CD14-positive monocyte (primary cell): ENCODE results near the gene PHOSPHO1. TPM values are rescaled to one million over a fixed set of nuclear protein-coding genes. Genes with fewer than 3 reads are reported as not detected.

ENCODE experiments used
- DNase-seq, 3 donors: peaks; one replicate each; pipeline ENCODE4 v3.0.0-alpha.2; 2011 to 2022
- H2AFZ ChIP-seq: 2 replicates; pipeline ENCODE4 v1.6.0; 2012; ENCODE audit warnings: mild to moderate bottlenecking, low read depth, low read length, inconsistent platforms; ENCODE audit not compliant: insufficient read depth, poor library complexity, severe bottlenecking
- H3K27ac ChIP-seq, 2 donors: 1 replicate in 1 of 2; 2 replicates in 1 of 2; pipeline ENCODE4 v1.5.1; 2012 to 2013; ENCODE audit warnings: low read length in 2 of 2, control low read depth in 1 of 2, inconsistent platforms in 1 of 2, low read depth in 1 of 2, mild to moderate bottlenecking in 1 of 2
- H3K27me3 ChIP-seq, 2 donors: one replicate each; pipeline versions ENCODE4 v1.6.0 to v1.6.1; 2011 to 2013; ENCODE audit warnings: low read length in 2 of 2; ENCODE audit not compliant: control insufficient read depth in 2 of 2, insufficient read depth in 2 of 2
- H3K36me3 ChIP-seq, 2 donors: replicated peaks in 1 of 2; 1 replicate in 1 of 2; 2 replicates in 1 of 2; pipeline versions ENCODE4 v1.5.1 to v1.6.1; 2012 to 2013; ENCODE audit warnings: low read length in 2 of 2, control low read depth in 1 of 2, inconsistent platforms in 1 of 2, mild to moderate bottlenecking in 1 of 2; ENCODE audit not compliant: insufficient read depth in 2 of 2, control insufficient read depth in 1 of 2
- H3K4me1 ChIP-seq, 2 donors: 1 replicate in 1 of 2; 2 replicates in 1 of 2; pipeline versions ENCODE4 v1.5.1 to v1.6.1; 2012 to 2013; ENCODE audit warnings: low read length in 2 of 2, control low read depth in 1 of 2, inconsistent platforms in 1 of 2, mild to moderate bottlenecking in 1 of 2, moderate library complexity in 1 of 2; ENCODE audit not compliant: insufficient read depth in 2 of 2, control insufficient read depth in 1 of 2
- H3K4me2 ChIP-seq: replicated peaks from 2 replicates; pipeline ENCODE3; 2012; ENCODE audit warnings: low read length, moderate library complexity, mild to moderate bottlenecking; ENCODE audit not compliant: poor library complexity, severe bottlenecking; ENCODE audit errors: extremely low read depth
- H3K4me3 ChIP-seq, 3 experiments: fragments of 200-600 bp in 1 of 3; sonication (generic) in 1 of 3; replicated peaks in 1 of 3; 1 replicate in 2 of 3; 2 replicates in 1 of 3; pipeline ENCODE4 v1.5.1; 2011 to 2013; ENCODE audit warnings: low read length in 3 of 3, mild to moderate bottlenecking in 3 of 3, control low read depth in 2 of 3, low read depth in 2 of 3, inconsistent platforms in 1 of 3, moderate library complexity in 1 of 3
- H3K79me2 ChIP-seq: 2 replicates; pipeline ENCODE4 v1.6.0; 2012; ENCODE audit warnings: mild to moderate bottlenecking, control low read depth, inconsistent platforms, low read length, moderate library complexity; ENCODE audit not compliant: insufficient read depth
- H3K9ac ChIP-seq: 2 replicates; pipeline ENCODE4 v1.6.0; 2017; ENCODE audit warnings: low read length, mild to moderate bottlenecking; ENCODE audit not compliant: insufficient read depth, poor library complexity, severe bottlenecking
- H3K9me3 ChIP-seq, 2 donors: replicated peaks in 1 of 2; 1 replicate in 1 of 2; 2 replicates in 1 of 2; pipeline versions ENCODE4 v1.5.1 to v1.6.1; 2012 to 2013; ENCODE audit warnings: low read length in 2 of 2, control low read depth in 1 of 2; ENCODE audit not compliant: control insufficient read depth in 1 of 2, insufficient read depth in 1 of 2
- H4K20me1 ChIP-seq: 2 replicates; pipeline ENCODE4 v1.6.0; 2012; ENCODE audit warnings: mild to moderate bottlenecking, low read length, control low read depth, moderate library complexity; ENCODE audit not compliant: insufficient read depth
- H3K27ac Mint-ChIP-seq, 7 donors: one replicate each; pipeline ENCODE4 v1.8.0; 2020; ENCODE audit warnings: mild to moderate bottlenecking in 7 of 7, mixed read lengths in 7 of 7, moderate library complexity in 6 of 7, inconsistent platforms in 2 of 7
- H3K27me3 Mint-ChIP-seq, 3 donors: one replicate each; pipeline ENCODE4 v1.8.0; 2021 to 2022; ENCODE audit warnings: low read depth in 3 of 3, mild to moderate bottlenecking in 3 of 3, mixed read lengths in 3 of 3, moderate library complexity in 3 of 3, inconsistent platforms in 1 of 3
- H3K36me3 Mint-ChIP-seq, 2 donors: one replicate each; pipeline ENCODE4 v1.8.0; 2020; ENCODE audit warnings: mixed read lengths in 2 of 2, inconsistent platforms in 1 of 2, mild to moderate bottlenecking in 1 of 2
- H3K4me1 Mint-ChIP-seq: one replicate; pipeline ENCODE4 v1.8.0; 2020; ENCODE audit warnings: mild to moderate bottlenecking, mixed read lengths
- H3K4me3 Mint-ChIP-seq, 2 donors: one replicate each; pipeline ENCODE4 v1.8.0; 2020; ENCODE audit warnings: mild to moderate bottlenecking in 2 of 2, mixed read lengths in 2 of 2, moderate library complexity in 1 of 2
- H3K9me3 Mint-ChIP-seq, 7 donors: one replicate each; pipeline ENCODE4 v1.8.0; 2020 to 2022; ENCODE audit warnings: mixed read lengths in 7 of 7, mild to moderate bottlenecking in 6 of 7, moderate library complexity in 6 of 7, inconsistent platforms in 2 of 7
- WGBS: methylation state at CpG from one replicate; pipeline ENCODE4 v1.1.5; 2013; ENCODE audit warnings: missing lambda C conversion rate; ENCODE audit not compliant: insufficient coverage; 5-methylcytosine and 5-hydroxymethylcytosine counted together
- intact Hi-C, 2 donors: fragments of 100-400 bp; cut with micrococcal nuclease; formaldehyde crosslinking; loops; one replicate each; pipeline versions ENCODE4 v1.15.0 to v1.15.1; 2023
- polyA plus RNA-seq, 3 donors: library from polyadenylated mRNA; depleted of rRNA in 1 of 3; unstranded in 2 of 3; stranded (reverse) in 1 of 3; fragments of 300-500 nt in 2 of 3; fragments of >200 nt in 1 of 3; fragmentation: Illumina TruSeq in 2 of 3; gene quantifications; 1 replicate in 2 of 3; 2 replicates in 1 of 3; pipeline ENCODE4 v1.2.3, GENCODE V29; 2012 to 2021
- TF ChIP-seq, protein P1 (sequence below): fragments of 200-600 bp; IDR thresholded peaks from one replicate; pipeline ENCODE4 v1.8.0; 2022; ENCODE audit warnings: antibody characterized with exemption, mild to moderate bottlenecking

Gene PHOSPHO1
- polyA plus RNA-seq, 3 donors, result 0.51 to 1.4 (median 0.61) TPM

- Histone ChIP-seq H3K4me3 (no peak overlapping the region), H3K9me3 (no peaks in the 10 kb centered on the region), H4K20me1 (no peaks in the 10 kb centered on the region), H3K27ac (no peak overlapping the region), H3K4me1 (peaks cover 31 to 36% of the 10 kb centered on the region in 2 donors), H2AFZ (no peak overlapping the region), H3K79me2 (no peaks in the 10 kb centered on the region), H3K9ac (no peak overlapping the region), H3K36me3 (no peaks in the 10 kb centered on the region), H3K4me2 (no peak overlapping the region), H3K27me3 (no peaks in the 10 kb centered on the region)
- TF ChIP-seq, protein P1, sequence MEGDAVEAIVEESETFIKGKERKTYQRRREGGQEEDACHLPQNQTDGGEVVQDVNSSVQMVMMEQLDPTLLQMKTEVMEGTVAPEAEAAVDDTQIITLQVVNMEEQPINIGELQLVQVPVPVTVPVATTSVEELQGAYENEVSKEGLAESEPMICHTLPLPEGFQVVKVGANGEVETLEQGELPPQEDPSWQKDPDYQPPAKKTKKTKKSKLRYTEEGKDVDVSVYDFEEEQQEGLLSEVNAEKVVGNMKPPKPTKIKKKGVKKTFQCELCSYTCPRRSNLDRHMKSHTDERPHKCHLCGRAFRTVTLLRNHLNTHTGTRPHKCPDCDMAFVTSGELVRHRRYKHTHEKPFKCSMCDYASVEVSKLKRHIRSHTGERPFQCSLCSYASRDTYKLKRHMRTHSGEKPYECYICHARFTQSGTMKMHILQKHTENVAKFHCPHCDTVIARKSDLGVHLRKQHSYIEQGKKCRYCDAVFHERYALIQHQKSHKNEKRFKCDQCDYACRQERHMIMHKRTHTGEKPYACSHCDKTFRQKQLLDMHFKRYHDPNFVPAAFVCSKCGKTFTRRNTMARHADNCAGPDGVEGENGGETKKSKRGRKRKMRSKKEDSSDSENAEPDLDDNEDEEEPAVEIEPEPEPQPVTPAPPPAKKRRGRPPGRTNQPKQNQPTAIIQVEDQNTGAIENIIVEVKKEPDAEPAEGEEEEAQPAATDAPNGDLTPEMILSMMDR, result no peak
- no peak for DNase-seq
- Mint-ChIP-seq H3K9me3 (peaks cover 0 to 1% (median 0%) of the 10 kb centered on the region in 7 donors), H3K36me3 (peaks cover 0 to 3% of the 10 kb centered on the region in 2 donors), H3K4me1 (peaks cover 47% of the 10 kb centered on the region), H3K4me3 (no peak overlapping the region), H3K27me3 (peaks cover 0 to 9% (median 0%) of the 10 kb centered on the region in 3 donors), H3K27ac (peak overlapping the region in 5 of 7 donors; percentile 1 to 68 (median 30))
- intact Hi-C loops, result no loop called here
- WGBS, result no CpG with 5 or more reads among the region's 3 CpGs
These were observed 34.1 kb downstream of the PHOSPHO1 start for GRCh38 chr17:49196520-49196919.

- H3K9ac ChIP-seq, result no peak overlapping the region
- peaks cover 36 to 41% of the 10 kb centered on the region in 2 donors for H3K4me1 ChIP-seq
- no peaks in the 10 kb centered on the region for H3K79me2 ChIP-seq
- Mint-ChIP-seq H3K9me3 (peaks cover 0 to 1% (median 0%) of the 10 kb centered on the region in 7 donors), H3K27me3 (peaks cover 0 to 9% (median 0%) of the 10 kb centered on the region in 3 donors), H3K27ac (peak overlapping the region in 1 of 7 donors; percentile 4), H3K36me3 (peaks cover 0 to 3% of the 10 kb centered on the region in 2 donors), H3K4me3 (no peak overlapping the region), H3K4me1 (peaks cover 50% of the 10 kb centered on the region)
- no peaks in the 10 kb centered on the region for H3K27me3 ChIP-seq
- no peak overlapping the region for H3K4me3 ChIP-seq
- no peak overlapping the region for H3K4me2 ChIP-seq
- TF ChIP-seq, protein P1, result no peak
- no peak overlapping the region for H3K27ac ChIP-seq
- no peaks in the 10 kb centered on the region for H3K9me3 ChIP-seq
- no peaks in the 10 kb centered on the region for H4K20me1 ChIP-seq
- H3K36me3 ChIP-seq, result no peaks in the 10 kb centered on the region
- WGBS, result no CpG with 5 or more reads among the region's 4 CpGs
- intact Hi-C loops, result no loop called here
- no peak for DNase-seq
- H2AFZ ChIP-seq, result no peak overlapping the region
These were observed 34.8 kb downstream of the PHOSPHO1 start for GRCh38 chr17:49195751-49196150.
